HG02970 (cell line): ENCODE results near the gene SLC26A4.
"Not testable (repeated sequence)": the region's sequence is repeated elsewhere in the genome, so short reads cannot be mapped to it uniquely, and the experiment has no call there.

ENCODE experiments used
- ATAC-seq: cut with Tn5 transposase; IDR thresholded peaks from one replicate; pipeline ENCODE4 v1.9.1; 2021; ENCODE audit warnings: mild to moderate bottlenecking, moderate library complexity, moderate number of reproducible peaks; ENCODE audit not compliant: unreplicated experiment, low FRiP score

SLC26A4 gene

DNA sequence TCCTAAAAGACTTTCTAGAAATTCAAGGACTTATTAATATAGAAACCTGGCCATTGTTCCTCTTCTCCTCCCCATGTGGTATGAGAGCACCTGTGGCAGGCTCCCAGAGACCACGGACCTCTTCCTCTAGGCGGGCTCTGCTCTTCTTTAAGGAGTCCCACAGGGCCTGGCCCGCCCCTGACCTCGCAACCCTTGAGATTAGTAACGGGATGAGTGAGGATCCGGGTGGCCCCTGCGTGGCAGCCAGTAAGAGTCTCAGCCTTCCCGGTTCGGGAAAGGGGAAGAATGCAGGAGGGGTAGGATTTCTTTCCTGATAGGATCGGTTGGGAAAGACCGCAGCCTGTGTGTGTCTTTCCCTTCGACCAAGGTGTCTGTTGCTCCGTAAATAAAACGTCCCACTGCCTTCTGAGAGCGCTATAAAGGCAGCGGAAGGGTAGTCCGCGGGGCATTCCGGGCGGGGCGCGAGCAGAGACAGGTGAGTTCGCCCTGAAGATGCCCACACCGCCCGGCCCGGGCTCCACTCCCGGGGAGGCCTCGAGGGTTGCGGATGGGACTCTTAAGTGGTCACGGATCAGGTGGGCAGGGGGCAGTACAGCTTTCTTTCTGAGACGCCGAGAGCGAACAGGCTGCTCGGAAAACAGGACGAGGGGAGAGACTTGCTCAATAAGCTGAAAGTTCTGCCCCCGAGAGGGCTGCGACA is at the start of gene SLC26A4:
Gene SLC26A4 (plus strand): TSS at position 448 of the 700 bp plus-strand sequence. CDS start 814 bp downstream, outside the sequence.
- no peak for ATAC-seq

DNA sequence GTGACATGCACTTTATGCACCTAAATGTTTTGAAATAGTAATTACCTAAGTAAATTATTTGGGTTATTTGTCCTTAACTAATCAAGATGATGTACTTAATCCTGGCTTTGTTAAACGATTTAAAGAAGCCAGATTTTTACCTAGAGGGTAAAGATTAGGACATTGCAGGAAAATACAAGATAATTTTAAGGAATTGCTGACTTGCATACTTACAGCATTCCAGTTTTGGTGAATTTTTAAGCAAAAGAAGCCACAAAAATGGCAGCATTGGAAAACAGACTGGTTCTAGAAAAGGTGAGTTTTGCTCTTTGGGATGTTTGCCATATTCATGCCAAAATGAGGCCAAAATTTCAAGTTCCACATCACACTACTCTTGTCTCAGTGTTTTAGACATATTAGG is 47.2 kb upstream of the SLC26A4 start:
- ATAC-seq: no peak

DNA sequence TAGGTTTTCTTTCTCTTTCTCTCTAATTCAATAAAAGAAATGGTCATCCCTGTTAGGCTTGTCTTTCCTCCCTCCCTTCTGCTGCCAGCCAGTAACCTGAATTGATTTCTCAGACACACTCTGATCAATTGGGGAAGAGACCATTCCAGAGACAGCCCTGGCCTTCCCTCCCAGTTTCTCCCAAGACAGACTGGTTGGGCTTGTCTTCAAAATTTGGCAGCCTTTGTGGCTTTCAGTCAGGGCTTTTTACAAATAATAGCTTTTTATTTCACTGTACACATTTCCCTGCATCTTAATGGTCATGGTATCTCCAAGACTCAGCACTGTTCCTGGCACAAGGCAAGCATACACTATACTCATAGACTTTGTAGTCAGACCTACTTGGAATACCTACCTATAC is 46.7 kb upstream of the SLC26A4 start:
- ATAC-seq: no peak

DNA sequence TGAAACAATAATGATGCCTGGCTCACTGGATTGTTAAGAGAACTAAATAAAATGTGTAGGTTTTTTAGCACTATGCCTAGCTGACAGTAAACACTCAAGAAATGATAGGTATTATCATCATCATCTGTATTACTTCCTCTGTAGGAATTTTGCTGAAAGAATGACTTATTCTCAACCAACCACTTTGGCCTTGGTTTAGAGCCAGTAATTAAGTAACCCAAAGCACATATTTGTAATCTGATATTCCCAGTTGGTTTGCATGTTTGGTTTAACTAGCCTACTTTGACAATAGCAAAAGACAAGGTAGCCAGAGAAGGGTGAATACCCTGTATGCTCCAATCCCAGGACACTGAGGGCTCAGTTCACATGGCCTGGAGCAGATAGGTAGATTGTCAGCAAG is 46.2 kb upstream of the SLC26A4 start:
- no peak for ATAC-seq

DNA sequence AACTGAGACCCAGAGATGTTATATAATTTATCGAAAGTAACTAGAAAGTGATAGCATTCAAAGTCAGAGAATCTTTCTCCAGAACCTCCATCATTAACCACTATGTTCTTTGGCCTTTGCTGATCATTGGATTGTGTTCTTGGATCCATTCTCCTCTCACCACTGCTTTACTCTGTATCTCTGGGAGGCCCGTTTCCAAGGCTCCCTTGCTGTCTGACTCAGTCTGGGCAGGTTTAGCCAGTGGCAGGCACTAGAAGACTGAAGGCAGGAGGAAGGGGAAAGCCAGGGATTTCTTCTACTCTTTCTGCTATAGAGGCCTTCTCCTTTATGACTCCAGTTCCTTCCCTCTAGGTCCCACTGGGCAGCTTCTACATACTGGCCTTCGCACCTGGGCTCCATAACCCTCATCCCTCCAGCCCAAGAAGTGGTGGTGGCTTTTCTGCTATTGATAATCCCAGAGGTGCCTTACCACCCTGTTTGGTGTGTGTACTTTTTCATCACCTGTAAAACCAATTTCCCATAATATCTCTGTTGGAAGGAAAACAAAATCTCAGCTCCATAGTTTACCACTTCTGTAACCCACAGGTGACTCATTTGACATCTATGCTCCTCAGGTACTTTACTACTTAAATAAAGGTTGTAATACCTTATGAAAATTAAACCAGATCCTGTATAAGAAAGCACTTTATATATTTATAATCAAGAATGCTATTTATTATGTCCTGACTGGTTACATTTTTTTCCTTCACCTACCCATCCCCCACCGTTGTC is 44.5 kb upstream of the SLC26A4 start:
- no peak for ATAC-seq

DNA sequence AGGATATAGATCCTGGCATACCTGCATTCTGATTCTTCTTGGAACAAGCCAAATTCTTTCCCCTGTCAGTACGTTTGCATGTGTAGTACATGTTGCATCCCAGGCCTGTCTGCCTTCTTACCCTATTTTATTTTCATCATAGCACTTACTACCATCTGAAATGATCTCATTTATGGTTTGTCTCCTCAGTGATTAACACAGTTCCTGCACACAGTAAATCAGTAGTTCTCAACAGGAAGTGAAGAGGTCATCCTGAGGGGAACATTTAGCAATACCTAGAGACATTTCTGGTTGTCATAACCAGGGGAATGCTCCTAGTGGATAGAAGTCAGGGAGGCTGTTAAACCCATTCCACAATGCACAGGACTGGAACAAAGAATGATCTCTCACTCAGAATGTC is 38.2 kb upstream of the SLC26A4 start:
- no peak for ATAC-seq

DNA sequence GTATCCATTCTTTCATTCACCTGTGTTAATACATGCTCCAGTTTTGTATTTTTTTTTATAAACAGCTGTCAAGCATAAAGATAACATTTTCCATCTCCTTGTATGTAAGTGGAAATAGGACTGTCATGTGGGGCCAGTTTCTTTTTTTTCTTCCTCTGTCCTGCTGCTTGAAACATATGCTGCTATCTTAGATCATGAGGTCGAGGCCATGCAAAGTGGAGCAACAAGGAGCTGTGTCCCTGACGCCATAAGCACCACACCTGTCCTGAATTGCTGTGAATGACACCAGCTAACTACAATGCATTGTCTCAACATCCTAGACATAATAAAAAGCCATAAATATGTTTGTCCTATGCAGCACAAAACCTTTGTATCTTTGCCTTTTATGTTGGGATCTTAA is 37.7 kb upstream of the SLC26A4 start:
- ATAC-seq: no peak

DNA sequence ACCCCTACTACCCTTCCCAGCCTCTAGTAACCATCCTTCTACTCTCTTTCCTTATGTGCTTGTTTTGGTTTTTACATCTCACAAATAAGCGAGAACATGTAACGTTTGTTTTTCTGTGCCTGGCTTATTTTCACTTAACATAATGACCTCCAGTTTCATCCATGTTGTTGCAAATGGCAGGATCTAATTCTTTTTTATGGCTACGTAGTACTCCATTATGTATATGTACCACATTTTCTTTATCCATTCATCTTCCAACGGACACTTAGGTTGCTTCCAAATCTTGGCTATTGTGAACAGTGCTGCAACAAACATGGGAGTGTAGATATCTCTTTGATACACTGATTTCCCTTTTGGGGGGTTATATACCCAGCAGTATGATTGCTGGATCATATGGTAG is 33.6 kb upstream of the SLC26A4 start:
- ATAC-seq: no peak

DNA sequence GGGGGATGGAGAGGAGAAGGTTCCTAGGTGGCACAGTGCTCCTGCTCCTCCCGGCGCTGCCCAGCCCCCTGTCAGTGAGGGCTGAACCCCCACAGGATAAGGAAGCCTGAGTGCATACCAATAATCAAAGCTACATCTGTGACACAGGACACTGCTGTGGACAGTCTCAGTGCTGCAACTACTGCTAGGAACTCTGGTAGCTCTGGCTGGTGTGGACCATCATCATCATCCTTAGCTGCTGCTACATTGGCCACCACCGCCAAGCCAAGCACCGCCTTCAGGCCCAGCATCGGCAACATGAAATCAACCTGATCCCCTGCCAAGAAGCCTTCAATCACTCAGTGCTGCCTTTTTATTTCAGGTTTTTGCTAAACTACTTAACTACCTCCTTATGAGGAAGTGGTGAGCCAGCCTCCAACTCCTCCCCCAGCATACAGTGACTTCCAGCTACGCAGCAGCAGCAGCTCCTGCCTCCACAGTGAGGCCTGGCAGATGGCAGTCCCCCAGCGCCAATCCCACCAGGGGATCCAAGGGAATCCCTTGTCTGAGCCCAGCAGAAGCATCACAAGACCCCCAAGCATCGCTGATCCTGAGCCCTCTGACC is 32.1 kb upstream of the SLC26A4 start:
- ATAC-seq: no peak

DNA sequence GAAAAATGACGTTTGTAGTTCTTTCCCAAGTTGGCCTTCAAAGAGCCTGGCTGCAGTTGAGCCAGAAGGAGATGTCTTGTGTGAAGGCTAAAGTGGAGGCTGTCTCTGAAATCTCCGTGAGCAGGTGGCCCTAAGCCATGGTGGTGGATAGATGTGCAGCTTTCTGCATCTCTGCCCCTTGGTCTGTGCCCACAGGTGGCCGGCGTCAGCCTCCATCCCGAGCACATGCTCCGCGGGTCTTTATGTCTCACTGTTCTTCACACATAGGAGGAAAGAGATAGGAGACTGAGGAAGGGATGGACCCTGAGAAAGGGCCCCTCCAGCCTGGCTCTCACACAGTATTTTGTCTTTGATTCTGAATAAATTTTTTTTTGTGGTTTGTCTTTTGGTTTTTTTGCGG is 30.3 kb upstream of the SLC26A4 start:
- ATAC-seq: no peak

DNA sequence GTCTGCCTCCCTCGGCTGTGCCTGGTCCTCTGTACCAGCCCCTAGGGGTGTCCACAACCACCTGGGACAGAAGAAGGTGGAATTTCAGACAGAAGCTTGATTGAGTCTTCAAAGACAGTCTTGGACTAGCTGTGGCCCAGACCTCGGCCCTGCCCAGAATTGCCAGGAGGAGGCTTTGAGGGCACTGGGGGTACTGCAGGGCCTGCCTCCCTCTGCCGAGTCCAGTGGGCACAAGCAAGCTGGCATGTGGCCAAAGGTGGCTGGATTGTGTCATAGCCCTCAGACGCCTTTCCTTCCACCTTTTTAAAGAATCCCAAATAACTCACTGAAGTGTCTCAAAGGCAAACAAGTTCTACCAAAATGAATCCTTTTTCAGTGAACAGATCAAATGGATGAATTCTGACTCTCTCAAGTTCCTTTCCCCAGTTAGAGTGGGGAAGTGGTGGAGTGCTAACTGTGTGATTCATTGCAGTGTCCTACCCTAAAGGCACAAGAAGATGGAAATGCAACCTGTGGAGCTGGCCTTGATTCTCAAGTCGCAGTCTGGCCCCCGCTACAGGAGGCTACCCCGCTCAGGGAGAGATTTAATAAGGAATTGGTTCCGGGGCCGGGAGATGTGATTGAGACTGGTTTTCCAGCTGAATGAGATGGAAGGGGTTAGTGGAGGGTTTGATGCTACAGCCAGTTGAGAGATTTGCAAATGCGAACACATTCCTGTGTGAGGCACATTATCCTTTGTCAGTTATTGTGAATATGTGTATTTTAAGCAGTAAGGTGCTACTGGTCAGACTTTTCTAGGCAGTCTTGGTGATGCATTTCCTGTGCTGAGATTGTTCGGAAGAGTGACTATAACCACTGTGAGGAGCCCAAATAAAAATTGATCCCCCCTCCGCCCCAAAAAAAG is 28.8 kb upstream of the SLC26A4 start:
- ATAC-seq: no peak

DNA sequence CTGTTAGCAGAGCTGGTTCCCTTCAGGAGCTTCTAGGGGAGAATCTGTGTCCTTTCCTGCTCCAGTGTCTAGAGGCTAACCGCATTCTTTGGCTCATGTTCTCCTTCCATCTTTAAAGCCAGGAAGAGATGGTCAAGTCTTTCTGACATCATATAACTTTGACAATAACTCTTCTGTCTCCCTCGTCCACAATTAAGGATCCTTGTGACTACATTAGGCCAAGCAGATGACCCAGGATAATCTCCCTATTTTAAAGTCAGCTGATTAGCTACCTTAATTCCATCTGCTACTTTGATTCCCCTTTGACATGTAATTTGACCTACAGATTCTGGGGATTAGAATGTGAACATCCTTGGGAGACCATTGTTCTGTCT is 28.1 kb upstream of the SLC26A4 start:
- no peak for ATAC-seq

DNA sequence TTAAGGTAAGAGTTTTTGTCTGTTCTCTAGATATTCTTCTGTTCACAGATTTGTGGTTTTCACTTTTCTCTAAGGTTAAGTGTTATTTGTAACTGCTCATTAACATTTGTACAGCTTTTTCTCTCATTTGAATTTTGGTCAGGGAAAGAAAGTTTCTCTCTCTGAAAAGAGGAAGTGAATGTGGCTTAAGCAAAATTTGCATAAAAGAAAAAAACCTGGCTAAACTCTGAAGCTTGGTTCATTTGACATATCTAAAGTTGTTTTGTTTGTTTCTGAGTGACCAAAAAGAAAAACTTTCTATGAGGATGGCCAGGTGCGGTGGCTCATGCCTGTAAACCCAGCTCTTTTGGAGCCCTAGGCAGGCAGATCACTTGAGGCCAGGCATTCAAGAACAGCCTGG is 22.0 kb upstream of the SLC26A4 start:
- peak; percentile 83 for ATAC-seq

DNA sequence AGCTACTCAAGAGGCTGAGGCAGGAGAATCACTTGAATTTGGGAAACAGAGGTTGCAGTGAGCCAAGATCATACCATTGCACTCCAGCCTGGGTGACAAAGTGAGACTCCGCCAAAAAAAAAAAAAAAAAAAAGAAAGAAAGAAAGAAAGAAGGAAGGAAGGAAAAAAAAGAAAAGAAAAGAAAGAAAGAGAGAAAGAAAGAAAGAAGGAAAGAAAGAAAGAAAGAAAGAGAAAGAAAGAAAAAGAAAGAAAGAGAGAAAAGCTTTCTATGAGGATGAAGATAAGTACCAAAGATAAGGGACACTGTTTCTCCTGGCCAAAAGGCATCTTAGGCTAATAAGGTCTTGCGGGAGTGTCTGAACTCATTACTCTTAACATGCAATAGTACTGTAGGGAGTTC is 21.6 kb upstream of the SLC26A4 start:
- ATAC-seq: not testable (repeated sequence)

DNA sequence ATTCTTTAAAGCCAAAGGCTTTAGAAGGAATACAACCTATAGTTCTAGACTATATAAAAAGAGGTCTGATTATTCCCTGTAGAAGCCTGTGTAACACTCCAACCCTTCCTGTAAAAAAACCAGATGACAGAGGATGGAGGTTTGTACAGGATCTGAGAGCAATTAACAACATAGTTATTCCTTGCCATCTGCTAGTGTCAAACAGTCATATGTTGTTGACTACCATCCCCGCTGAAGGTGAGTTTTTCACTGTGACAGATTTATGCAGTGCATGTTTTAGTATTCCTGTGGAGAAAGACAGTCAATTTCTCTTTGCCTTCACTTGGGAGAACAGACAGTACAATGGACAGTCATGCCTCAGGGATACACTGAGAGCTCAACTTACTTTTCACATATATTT is 19.0 kb upstream of the SLC26A4 start:
- no peak for ATAC-seq

DNA sequence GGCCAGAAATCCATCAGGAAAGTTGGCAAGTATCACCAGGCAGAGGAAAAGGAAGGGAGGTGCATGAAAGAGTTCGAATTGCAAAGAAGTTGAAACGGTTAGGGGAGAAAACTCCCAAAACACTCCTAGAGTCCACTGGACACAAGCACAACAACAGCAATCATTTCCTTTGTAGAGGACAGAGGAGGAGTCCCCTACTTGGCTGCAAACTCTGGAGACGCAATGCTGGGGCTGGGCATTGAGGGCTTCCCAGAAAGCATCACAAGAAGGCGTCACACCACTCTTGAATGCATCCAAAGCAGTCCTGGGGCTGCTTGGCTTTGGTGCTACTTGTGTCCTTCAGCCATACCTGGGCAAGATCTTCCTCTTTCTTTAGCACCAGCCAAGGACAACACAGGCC is 18.1 kb upstream of the SLC26A4 start:
- no peak for ATAC-seq

DNA sequence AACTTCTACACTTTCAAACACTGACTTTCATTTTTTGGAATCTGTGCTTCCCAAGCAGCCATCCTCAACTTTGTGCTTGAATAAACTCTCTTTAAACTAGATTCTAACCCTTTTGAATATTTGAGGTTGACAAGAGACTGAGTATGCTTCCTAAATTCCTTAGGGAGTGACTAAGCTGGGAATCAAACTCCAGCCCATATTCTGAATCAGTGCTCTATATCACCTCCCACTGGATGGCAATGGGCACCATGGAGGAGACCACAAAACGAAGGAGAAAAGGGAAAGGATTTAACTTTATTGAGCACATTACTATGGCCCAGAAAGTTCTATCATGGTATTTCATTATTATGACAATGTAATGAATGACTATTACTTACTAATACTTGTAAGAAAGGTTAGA is 17.2 kb upstream of the SLC26A4 start:
- no peak for ATAC-seq

DNA sequence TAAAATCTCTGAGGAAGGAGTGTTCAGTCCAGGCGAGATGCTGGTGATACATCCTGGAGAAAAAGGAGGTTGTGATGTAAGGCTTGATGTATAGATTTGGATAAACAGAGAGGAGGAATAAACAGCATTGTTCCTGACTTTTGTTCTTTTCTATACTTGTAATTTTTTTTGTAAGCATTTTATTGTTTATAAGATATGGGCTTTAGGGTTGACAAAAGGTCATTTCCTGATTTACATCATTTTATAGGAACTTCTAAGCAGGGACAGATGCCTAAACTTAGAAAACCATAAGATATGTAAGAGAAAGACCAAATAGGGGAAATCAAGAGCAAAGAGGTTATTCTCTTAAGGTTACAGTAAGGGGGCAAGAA is 16.7 kb upstream of the SLC26A4 start:
- ATAC-seq: no peak

DNA sequence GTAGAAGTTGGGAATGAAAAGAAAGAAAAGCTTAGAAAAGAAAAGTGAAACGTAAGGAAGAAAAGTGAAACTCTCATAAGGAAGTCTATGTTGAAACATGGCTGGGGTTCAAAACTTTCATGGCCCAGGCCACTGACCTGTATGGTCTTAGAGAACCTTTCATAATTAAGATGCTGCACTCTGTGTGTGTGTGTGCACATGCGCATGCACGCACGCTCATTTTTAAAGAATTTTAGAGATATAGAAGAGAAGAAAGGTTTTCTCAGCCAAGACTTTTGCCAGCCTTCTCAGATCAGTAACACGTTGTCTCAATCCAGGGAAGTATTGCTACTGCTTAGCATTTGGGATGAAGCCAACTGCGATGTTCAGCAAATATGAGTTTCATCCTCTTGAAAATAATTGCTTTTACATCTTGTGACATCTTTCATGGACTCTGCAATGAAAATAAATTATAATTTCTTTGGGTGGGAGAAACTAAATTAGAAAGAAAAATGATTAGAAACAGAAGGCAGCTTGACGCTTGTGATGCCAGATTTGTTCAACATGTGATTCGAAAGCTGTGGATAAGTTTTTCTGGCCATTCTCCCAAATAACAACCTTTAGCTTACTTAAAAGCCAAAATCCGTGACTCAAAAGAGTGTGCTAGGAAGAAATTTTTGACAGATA is 16.2 kb upstream of the SLC26A4 start:
- no peak for ATAC-seq

DNA sequence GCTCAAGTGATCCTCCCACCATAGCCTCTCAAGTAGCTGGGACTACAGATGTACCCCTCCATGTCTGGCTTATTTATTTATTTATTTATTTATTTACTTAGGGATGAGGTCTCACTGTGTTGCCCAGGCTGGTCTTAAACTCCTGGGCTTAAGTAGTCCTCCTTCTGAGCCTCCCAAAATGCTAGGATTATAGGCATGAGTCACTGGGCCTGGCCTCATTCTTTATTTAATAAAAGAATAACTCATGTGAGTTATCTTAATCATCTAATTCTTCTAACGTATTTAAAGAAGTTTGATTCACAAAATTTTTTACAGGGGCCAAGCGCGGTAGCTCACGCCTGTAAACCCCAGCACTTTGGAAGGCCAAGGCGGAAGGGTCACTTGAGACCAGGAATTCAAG is 8.0 kb upstream of the SLC26A4 start:
- ATAC-seq: no peak
